CD4-positive, alpha-beta T cell treated with Interleukin-4 for 1 hour (primary cell): Measurements from ENCODE around the gene CIPC.

ENCODE experiments used
- DNase-seq, 2 donors: peaks; one replicate each; pipeline ENCODE4 v3.0.0-alpha.2; 2020 to 2022

The CIPC gene

GRCh38 chr14:77071938-77072388 lies 26.1 kb upstream of the CIPC start:
- DNase-seq = no peak

DNA sequence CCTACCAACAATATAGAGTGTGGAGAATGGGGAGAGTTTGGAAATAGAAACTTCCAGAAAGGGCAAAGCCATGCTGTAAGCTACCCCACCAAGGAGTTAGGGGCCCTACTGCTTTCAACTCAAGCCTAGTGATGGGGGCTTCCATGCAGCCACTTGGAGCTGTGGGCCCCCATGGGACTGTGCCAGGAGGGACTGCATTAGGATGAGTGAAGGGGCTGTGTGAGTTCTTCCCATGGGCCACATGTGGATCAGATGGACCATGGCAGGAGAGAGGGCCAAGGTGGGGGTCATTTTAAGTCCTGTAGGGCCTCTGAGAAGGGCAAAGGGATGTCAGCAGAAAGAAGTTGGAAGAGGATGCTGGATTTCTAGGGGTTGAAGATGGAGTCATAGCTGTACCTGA lies 23.1 kb upstream of the CIPC start:
- DNase-seq = no peak

DNA sequence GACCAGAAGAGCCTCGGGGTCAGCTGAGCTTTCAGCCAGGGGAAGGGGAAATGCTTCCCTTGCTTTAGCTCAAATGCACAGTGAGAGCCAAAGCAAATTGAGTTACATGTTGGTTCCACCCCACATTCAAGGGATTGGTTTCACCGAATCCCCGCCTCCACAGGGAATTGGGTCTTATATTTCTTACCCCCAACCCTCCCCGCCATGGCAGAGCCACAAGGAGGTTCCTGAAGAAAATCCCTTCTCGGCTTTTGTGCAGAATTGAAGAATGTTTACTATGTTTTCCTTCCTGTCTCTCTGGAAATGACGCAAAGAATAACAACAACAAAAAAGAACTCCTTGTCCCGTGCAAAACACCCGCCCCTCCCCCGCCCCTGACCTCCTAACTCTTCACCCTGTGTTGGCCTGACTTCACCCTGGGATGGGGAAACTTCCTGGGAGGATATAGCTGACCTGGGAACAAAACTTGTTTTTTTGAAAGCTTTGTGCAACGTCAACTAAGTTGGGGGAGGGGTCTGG lies 21.9 kb upstream of the CIPC start:
- DNase-seq = no peak

DNA sequence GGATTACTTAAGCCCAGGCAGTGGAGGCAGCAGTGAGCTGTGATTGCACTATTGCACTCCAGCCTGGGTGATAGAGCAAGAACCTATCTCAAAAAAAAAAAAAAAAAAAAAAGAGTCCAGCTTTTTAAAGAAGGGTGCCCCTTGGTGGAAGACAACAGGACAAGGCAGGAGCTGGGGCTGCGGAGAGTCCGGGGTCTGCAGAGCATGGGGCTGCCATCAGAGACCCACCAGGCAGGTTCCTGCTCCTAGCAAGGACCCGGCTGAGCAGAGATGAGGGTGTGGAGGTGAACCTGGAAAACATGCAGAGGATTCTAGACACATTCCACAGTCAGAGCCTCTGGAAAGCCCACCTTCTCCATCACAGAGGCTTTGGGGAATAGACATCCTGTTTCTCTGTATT lies 21.0 kb upstream of the CIPC start:
- no peak for DNase-seq

DNA sequence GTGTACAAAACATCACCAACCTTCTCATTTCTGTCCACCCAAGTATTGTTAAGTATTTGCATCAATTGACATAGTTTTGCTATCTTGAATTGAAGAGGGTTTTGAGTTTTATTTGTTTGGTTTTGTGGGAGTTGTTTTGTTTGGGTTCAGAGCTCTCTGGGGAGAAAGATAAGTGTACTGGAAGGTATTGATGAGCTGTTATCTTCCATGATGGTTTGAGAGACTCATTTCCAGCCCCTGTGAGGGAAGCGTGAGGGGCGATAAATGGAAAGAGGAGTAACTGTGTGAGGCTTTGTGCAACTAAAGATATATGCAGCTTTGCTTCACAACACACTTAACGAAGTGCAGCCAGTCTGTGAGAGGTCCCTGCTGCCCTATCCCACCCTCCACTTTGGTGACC lies 15.7 kb upstream of the CIPC start:
- no peak for DNase-seq

DNA sequence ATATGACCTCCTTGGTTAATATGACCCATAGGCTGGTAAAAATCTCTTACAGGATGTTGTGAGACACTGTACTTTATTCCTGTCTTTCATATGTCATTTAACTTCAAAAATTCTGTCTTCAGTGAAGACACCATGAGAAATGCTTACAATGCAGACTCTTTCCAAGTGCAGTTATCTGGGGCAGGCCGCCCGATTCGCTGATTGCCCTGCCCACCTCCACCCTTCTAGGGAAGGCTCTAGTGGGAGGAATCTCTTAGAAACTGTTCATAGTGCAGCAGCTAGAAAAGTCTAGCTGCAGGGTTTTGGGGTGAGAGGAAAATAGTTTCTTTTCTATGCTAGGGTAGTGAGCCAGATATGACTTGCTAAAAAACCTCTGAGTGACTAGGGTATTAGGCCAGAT lies 15.0 kb upstream of the CIPC start:
- no peak for DNase-seq

DNA sequence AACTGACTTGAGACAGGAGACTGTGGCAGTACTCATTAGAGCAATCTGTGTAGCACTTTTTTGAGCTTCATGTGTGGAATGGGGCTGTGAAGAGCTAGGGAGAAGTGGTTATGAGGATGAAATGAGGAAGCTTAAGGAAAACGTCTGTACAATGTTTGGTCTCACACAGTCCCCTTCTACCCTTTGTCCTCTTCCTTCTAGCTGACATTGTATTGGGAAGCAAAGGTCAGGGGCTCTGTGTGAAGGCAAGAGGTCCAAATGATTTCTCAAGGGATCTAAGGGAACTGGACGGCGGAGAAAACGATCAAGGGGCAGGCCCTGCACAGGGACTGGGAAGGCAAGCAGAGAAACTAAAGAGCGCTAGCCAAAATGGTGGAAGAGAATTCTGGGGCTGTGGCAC lies 13.1 kb upstream of the CIPC start:
- no peak for DNase-seq

DNA sequence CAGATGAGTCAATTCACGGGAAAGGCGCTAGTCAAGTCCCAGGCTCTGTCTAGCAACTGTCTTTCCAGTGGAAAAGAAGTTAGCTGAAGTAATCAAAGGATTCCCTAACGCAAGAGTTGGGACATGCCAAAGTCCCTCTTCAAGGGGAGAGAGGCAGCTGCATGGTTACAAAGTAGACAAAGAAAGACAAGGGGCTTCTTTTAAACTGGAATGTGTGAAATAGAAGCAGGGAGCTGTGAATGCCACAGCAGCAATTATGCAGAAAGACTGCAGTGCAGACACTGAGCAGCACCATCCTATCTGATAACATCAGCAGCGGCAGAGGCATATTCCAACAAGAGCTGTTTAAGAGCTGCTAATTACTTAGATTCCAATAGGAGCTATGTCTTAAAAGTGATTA lies 12.5 kb upstream of the CIPC start:
- DNase-seq = no peak

- peak; percentile 16 to 30 for DNase-seq
Measured at GRCh38 chr14:77086017-77086727, 11.9 kb upstream of the CIPC start.

DNA sequence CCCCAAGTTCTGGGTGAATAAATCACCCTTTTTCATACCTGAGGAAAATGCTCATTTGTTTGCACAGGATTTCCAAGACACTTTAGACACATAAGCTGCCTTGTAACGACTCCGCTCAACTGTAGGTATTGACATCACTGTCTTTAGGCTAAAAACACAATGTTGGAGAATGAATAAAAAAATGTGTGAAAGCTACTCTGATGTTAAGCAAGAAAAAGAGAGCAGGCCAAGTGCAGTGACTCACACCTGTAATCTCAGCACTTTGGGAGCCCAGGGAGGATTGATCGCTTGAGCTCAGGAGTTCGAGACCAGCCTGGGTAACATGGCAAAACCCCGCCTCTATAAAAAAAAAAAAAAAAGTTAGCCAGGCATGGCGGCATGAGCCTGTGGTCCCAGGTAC lies 11.1 kb upstream of the CIPC start:
- no peak for DNase-seq

GRCh38 chr14:77087631-77088030 lies 10.4 kb upstream of the CIPC start:
- DNase-seq = no peak

DNA sequence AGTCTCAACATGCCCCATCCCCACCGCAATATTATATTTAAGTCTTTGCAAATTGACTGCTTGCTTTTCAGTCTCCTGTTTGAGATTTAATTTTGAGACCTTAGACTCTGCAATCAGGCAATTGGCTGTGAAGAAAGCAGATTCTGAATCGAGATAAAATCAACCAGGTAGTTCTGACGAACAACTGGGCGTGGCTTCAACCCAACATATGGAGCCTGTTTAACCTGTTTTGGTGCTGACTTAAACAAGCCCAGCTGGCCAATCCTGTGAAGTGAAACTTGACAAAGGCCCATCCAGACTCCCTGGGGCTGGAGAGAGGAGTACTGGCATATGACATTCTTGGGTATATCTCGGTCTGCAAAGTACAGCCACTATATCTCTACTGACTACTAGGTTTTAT lies 9.8 kb upstream of the CIPC start:
- DNase-seq = peak in 1 of 2 donors; percentile 18

- no peak for DNase-seq
Measured at GRCh38 chr14:77088645-77089044, 9.4 kb upstream of the CIPC start.

DNA sequence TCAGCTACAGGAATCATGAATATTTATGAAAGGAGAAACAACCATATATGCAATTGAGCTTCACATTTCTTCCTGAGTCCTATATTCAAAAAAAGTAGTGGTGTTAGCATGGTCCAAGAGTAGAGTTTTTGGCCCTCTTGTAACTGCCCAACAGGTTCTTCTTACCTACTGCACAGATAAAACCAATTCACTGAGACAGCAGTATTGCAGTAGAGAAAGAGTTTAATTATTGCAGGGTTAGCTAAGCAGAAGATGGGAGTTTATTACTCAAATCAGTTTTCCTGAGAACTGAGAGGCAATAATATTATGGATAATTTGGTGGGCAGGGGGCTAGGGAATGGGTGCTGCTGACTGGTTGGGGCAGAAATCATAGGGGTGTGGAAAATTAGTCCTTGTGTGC lies 6.5 kb upstream of the CIPC start:
- DNase-seq = no peak

DNA sequence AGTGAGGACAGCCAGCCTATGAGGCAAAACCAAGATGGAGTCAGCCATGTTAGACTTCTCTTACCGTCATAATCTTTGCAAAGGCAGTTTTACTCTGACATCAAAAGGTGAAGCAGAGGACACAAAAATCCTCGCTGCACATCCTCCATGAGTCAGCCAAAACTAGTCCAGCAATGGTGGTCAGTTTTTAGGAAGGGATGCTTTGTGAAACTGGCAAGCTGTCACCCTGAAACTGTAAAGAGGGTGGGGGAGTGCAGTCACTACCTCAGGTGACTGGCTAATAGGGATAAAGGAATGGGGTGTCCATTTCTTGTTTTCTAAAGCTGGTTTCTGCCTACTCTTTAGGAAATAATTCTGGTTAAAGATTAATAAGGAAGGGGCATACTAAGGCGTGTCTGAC lies 5.4 kb upstream of the CIPC start:
- no peak for DNase-seq

DNA sequence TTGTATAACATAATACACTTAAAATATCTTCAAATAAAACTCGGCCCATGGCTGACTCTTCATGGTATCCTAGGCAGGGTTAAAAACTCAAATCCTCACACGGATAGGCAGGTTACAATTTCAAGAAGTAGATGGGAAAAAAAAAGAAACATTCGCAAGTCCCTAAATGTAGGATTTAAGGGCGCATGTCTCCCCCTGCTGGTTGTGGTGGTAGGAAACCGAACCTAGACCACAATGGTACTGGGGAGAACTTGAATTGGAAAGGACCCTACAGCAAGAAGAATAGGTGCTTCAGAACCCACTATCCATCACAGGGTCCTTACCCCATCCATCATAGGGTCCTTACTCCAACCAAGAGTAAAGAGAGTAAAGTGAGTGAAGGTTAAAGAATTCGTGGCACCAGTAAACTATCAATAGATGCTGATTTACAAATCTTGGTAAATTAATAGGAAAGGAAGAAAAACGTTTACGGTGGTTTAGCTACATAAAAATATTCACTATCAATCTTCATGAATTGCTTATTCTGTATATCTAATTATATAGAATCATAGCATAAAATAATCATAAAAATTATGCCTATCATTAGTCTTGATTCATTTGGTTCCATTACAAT lies 3.3 kb upstream of the CIPC start:
- DNase-seq = peak; percentile 80 to 81

- no peak for DNase-seq
Measured at GRCh38 chr14:77097006-77097699, 905 bp upstream of the CIPC start.

GRCh38 chr14:77098529-77099353 lies 683 bp downstream of the CIPC start:
- DNase-seq = peak in 1 of 2 donors; percentile 25

GRCh38 chr14:77099425-77100167 lies 1.5 kb downstream of the CIPC start:
- no peak for DNase-seq

GRCh38 chr14:77100961-77101360 lies 2.9 kb downstream of the CIPC start:
- no peak for DNase-seq

DNA sequence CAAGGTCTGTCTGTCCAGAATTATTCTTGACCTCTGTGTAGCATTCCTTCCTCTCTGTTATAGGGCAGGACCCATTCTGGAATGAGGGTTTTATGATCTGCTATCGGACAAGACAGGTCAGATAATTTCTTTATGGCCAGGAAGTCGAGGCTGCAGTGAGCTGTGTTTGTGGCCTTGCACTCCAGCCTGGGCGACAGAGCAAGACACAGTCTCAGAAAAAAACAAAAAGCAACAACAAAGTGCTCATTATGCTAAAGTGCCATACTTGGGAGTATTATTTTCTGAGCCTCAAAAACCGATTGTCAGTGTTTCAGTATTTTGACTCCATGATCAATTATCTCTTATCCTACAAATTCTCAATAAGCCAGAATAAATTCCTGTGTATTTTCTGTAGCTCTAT lies 4.1 kb downstream of the CIPC start:
- DNase-seq = no peak

- DNase-seq = no peak
Measured at GRCh38 chr14:77103475-77103874, 5.4 kb downstream of the CIPC start.
